Activated CD4-positive, alpha-beta T cell treated with anti-CD3 and anti-CD28 coated beads for 36 hours (primary cell): Measurements from ENCODE around the gene SORCS2. TPM values are rescaled to one million over a fixed set of nuclear protein-coding genes. Genes with fewer than 3 reads are reported as not detected.

Source experiments
- ATAC-seq: fragments of 200-7000 bp; cut with Tn5 transposase; one replicate; pipeline ENCODE4 v1.10.0; 2021; ENCODE audit warnings: mild to moderate bottlenecking, moderate library complexity
- CTCF ChIA-PET: fragments of 350-600 bp; sonication (Branson Sonifier 250); formaldehyde crosslinking; loops from one replicate; lab custom pipeline; 2021; ENCODE audit warnings: antibody characterized with exemption; lab: Charles Lee
- POLR2A ChIA-PET: fragments of 350-600 bp; sonication (Branson Sonifier 250); formaldehyde crosslinking; loops from one replicate; lab custom pipeline; 2021; ENCODE audit warnings: antibody characterized with exemption, inconsistent platforms; lab: Charles Lee
- DNase-seq: peaks from one replicate; pipeline ENCODE4 v3.0.0-alpha.2; 2020
- H3K27ac Mint-ChIP-seq: one replicate; pipeline ENCODE4 v1.8.0; 2021; ENCODE audit warnings: mixed read lengths
- H3K27me3 Mint-ChIP-seq: one replicate; pipeline ENCODE4 v1.8.0; 2021; ENCODE audit warnings: mixed read lengths
- H3K36me3 Mint-ChIP-seq: one replicate; pipeline ENCODE4 v1.8.0; 2021; ENCODE audit warnings: low read depth, mixed read lengths
- H3K4me1 Mint-ChIP-seq: one replicate; pipeline ENCODE4 v1.8.0; 2021; ENCODE audit warnings: mixed read lengths
- H3K4me3 Mint-ChIP-seq: one replicate; pipeline ENCODE4 v1.8.0; 2021; ENCODE audit warnings: mild to moderate bottlenecking, moderate library complexity, mixed read lengths
- H3K9me3 Mint-ChIP-seq: one replicate; pipeline ENCODE4 v1.8.0; 2021; ENCODE audit warnings: low read depth, mixed read lengths
- intact Hi-C, 2 experiments: fragments of 100-400 bp; cut with DNase I in 1 of 2; cut with micrococcal nuclease in 1 of 2; formaldehyde crosslinking; loops; one replicate each; pipeline versions ENCODE4 v1.14.2 to v1.15.1; 2022 to 2024; cut with DNase I, micrococcal nuclease
- total RNA-seq, 2 experiments: library from RNA; stranded (reverse); gene quantifications; one replicate each; pipeline ENCODE4 v1.2.3, GENCODE V29; 2021

The SORCS2 gene
- total RNA-seq, 2 experiments from 2014 or later: 0.04 TPM; not detected in 1

- Mint-ChIP-seq H3K4me3 (no peak overlapping the region), H3K36me3 (no peaks in the 10 kb centered on the region), H3K27me3 (no peaks in the 10 kb centered on the region), H3K9me3 (no peaks in the 10 kb centered on the region), H3K27ac (no peak overlapping the region), H3K4me1 (no peaks in the 10 kb centered on the region)
- ATAC-seq (no peak), DNase-seq (peak; percentile 2)
- intact Hi-C loops: no loop called here
- ChIA-PET POLR2A (no interaction called here), CTCF (no interaction called here)
These were observed 235.5 kb downstream of the SORCS2 start for GRCh38 chr4:7427831-7428260.

DNA sequence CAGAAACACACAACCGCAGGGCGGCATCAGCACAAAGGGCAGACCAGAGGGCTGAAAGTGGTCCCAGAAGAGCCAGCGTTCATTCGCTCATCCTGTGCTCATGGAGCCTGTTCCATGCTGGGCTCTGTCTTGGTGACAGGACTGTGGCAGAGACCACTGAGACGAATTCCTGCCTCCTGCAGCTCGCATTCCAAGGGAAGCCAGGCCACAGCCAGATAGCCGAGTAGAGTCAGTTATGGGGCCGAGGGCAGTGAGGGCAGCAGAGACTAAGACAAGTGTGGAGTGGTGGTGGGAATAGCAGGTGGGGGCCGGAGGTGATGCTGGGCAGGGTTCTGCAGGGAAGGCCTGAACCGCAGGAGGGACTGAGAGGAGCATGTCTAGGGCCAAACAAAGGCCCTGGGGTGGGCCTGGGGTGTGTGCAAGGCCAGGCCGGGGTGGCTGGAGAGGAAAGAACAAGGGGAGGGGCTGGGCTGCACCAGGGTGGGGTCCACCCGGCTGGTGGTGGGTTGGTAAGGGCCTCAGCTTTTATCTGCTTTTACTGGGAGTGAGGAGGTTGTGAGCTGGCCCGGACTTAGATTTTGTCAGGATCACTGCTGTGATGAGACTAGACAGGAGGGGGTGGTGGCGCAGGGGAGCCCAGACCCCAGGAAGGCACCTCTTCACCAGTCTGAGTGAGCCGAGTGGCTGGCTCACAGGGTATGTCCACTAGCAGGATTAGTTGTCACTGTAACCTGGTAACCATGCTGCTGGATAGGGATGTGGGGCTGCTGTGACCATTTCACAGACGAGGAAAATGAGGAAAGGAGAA is 236.1 kb downstream of the SORCS2 start:
- intact Hi-C loops: no loop called here
- Mint-ChIP-seq H3K36me3 (no peaks in the 10 kb centered on the region), H3K27me3 (no peaks in the 10 kb centered on the region)

DNA sequence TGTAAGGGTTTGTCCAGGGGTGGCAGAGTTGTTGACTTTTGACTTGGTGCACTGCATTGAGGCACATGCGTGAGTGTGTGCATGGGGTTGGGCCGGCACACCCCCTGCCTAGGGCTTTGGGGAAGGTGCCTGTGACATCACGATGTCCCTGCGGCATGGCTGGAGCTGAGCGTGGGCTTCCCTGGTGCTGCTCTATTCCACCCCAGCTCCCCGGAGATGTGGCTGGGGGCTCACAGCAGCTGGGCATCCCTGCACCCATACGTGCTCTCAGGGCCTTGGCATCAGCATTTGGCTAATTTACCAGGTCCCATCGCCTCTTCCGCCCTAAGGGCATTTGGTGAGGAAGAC is 236.7 kb downstream of the SORCS2 start:
- CTCF ChIA-PET: no interaction called here
- no peak overlapping the region for H3K27ac Mint-ChIP-seq
- no peak overlapping the region for H3K4me3 Mint-ChIP-seq
- no peaks in the 10 kb centered on the region for H3K27me3 Mint-ChIP-seq
- H3K4me1 Mint-ChIP-seq: no peaks in the 10 kb centered on the region
- intact Hi-C loops: no loop called here
- POLR2A ChIA-PET: no interaction called here
- ATAC-seq (no peak), DNase-seq (no peak)
- no peaks in the 10 kb centered on the region for H3K9me3 Mint-ChIP-seq
- H3K36me3 Mint-ChIP-seq: no peaks in the 10 kb centered on the region

More for the DNA sequence above, 236.1 kb downstream of the SORCS2 start:
- ChIA-PET POLR2A (no interaction called here), CTCF (no interaction called here)
- H3K9me3 Mint-ChIP-seq: no peaks in the 10 kb centered on the region
- H3K27ac Mint-ChIP-seq: no peak overlapping the region
- no peak overlapping the region for H3K4me3 Mint-ChIP-seq
- no peak for ATAC-seq
- H3K4me1 Mint-ChIP-seq: no peaks in the 10 kb centered on the region
- DNase-seq: peak; percentile 2

- ChIA-PET POLR2A (no interaction called here), CTCF (no interaction called here)
- Mint-ChIP-seq H3K36me3 (no peaks in the 10 kb centered on the region), H3K27me3 (no peaks in the 10 kb centered on the region), H3K4me1 (no peaks in the 10 kb centered on the region), H3K9me3 (no peaks in the 10 kb centered on the region), H3K4me3 (no peak overlapping the region), H3K27ac (no peak overlapping the region)
- intact Hi-C loops: no loop called here
- no peak for ATAC-seq
- peak; percentile 2 for DNase-seq
These were observed 237.3 kb downstream of the SORCS2 start for GRCh38 chr4:7429601-7430078.

DNA sequence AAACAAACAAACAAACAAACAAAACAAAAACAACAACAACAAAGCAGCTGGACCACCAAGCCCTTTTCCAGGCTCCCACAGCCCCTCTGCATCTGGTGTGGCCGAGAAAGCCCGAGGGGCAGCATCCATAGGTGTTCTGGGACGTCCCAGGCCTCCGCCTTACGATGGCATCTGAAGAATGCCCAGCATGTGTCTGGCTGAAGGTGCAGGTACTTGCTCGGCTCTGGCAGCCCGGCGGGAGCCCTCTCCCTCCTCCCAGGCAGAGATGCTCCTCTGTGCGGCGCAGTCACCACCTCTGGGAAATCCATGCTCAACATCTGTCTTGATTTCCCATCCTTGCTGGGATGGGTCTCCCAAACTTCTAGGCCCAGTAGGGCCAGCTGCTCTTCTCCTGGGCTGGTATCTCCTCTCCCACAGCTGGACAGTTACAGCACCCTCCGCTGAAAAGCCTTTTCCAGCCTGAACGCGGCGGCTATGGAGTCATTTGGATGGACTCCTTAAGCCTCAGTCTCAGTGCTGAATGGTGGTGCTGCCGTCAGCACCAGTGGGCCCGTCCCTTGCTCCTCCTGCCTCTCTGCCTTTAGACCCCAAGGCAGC is 238.1 kb downstream of the SORCS2 start:
- no peaks in the 10 kb centered on the region for H3K4me1 Mint-ChIP-seq
- intact Hi-C loops: no loop called here
- POLR2A ChIA-PET: no interaction called here
- H3K36me3 Mint-ChIP-seq: no peaks in the 10 kb centered on the region
- no peak overlapping the region for H3K4me3 Mint-ChIP-seq
- ATAC-seq (no peak), DNase-seq (peak; percentile 1)
- CTCF ChIA-PET: interaction anchor here (0.6 kb wide), 1 partner anchor 97 kb away, joined by 3 read pairs; no protein-coding TSS in a partner anchor
- H3K9me3 Mint-ChIP-seq: no peaks in the 10 kb centered on the region
- no peaks in the 10 kb centered on the region for H3K27me3 Mint-ChIP-seq
- no peak overlapping the region for H3K27ac Mint-ChIP-seq

DNA sequence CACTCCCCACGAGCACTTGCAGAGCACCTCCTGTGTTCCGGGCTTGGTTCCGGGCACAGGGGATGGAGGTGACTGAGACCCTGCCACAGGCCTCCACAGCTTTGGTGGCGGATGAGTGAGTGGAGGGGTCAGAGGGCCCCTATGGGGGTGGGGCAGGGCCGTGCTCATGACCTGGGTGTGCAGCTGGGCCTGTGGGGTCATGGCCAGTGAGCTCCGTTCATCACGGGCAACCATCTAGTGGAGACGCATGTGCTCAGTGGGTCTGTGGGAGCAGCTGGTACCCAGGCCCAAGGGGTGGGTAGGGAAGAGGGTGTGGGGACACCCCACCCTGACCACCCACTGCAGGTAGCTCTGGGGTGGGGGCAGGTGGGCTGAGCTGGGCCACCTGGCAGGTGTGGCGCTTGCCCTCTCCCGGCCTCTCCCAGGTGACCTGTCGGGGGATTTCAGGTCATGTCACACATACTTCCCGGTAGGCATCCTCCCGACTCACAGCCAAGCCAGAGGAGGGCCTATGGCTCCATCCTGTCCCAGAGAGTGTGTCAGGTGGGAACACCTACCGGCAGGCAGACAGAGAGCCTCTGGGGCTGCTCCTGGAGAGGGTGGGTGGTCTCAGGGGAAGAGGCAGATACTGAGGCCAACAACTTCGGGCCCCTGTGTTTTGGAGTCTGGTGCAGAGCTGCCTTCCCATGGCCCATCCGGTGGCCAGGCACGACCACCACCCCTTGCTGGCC is 238.8 kb downstream of the SORCS2 start:
- no peaks in the 10 kb centered on the region for H3K9me3 Mint-ChIP-seq
- ChIA-PET POLR2A (no interaction called here), CTCF (interaction anchor here (0.6 kb wide), 1 partner anchor 96 kb away, joined by 3 read pairs; no protein-coding TSS in a partner anchor)
- no peaks in the 10 kb centered on the region for H3K4me1 Mint-ChIP-seq
- H3K4me3 Mint-ChIP-seq: no peak overlapping the region
- no peaks in the 10 kb centered on the region for H3K36me3 Mint-ChIP-seq
- H3K27ac Mint-ChIP-seq: no peak overlapping the region
- no peaks in the 10 kb centered on the region for H3K27me3 Mint-ChIP-seq
- no peak for ATAC-seq
- intact Hi-C loops: no loop called here
- DNase-seq: peak; percentile 3

- ChIA-PET CTCF (no interaction called here), POLR2A (no interaction called here)
- ATAC-seq (no peak), DNase-seq (no peak)
- intact Hi-C loops: no loop called here
- H3K4me1 Mint-ChIP-seq: no peaks in the 10 kb centered on the region
- H3K36me3 Mint-ChIP-seq: no peaks in the 10 kb centered on the region
- no peaks in the 10 kb centered on the region for H3K9me3 Mint-ChIP-seq
- H3K27ac Mint-ChIP-seq: no peak overlapping the region
- no peak overlapping the region for H3K4me3 Mint-ChIP-seq
- no peaks in the 10 kb centered on the region for H3K27me3 Mint-ChIP-seq
These were observed 239.6 kb downstream of the SORCS2 start for GRCh38 chr4:7431696-7432530.

- ChIA-PET POLR2A (no interaction called here), CTCF (no interaction called here)
- H3K4me1 Mint-ChIP-seq: no peaks in the 10 kb centered on the region
- H3K27me3 Mint-ChIP-seq: peaks cover 1% of the 10 kb centered on the region
- no peaks in the 10 kb centered on the region for H3K36me3 Mint-ChIP-seq
- no peak for ATAC-seq
- H3K4me3 Mint-ChIP-seq: no peak overlapping the region
- no peaks in the 10 kb centered on the region for H3K9me3 Mint-ChIP-seq
- intact Hi-C loops: no loop called here
- no peak overlapping the region for H3K27ac Mint-ChIP-seq
- no peak for DNase-seq
These were observed 240.4 kb downstream of the SORCS2 start for GRCh38 chr4:7432531-7433375.

DNA sequence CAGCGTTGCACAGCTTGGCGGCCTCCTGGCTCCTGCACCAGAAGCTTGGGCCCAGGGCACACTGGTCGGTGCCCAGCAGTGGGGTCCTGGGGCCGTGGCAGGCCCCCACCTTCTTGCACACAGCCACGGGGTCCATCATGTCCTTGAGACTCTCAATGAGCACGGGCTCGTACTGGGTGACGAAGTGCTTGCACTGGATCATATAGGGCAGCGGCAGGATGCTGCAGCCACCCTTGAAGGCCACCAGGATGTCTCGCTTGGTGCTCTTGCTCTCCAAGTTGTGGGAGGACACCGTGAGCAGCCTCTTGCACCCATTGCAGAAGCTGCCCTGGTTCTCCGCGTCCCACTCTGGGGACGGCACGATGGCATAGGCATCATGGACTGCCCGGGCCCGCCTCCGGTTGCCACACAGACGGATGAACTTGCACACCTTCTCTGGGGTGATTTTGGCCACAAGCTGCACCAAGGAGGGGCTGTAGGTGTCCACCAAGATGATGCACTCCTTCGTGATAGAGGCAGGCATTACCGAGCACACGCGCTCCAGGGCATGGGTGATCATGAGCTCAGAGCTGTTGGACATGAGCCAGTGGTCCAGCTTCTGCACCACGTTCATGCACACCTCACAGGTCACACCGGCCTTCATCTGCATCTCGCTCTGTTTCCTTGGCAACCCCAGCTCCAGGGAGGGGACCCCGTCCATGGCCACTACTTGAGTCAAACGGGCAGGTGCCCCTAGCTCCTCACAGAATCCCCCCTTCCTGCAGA is 241.2 kb downstream of the SORCS2 start:
- intact Hi-C loops: no loop called here
- H3K4me1 Mint-ChIP-seq: no peaks in the 10 kb centered on the region
- no peak for ATAC-seq
- H3K9me3 Mint-ChIP-seq: no peaks in the 10 kb centered on the region
- ChIA-PET POLR2A (no interaction called here), CTCF (no interaction called here)
- DNase-seq: no peak
- no peak overlapping the region for H3K27ac Mint-ChIP-seq
- H3K4me3 Mint-ChIP-seq: no peak overlapping the region
- peaks cover 2% of the 10 kb centered on the region for H3K27me3 Mint-ChIP-seq
- H3K36me3 Mint-ChIP-seq: no peaks in the 10 kb centered on the region

GRCh38 chr4:7434141-7434765 is 241.9 kb downstream of the SORCS2 start:
- intact Hi-C loops: no loop called here
- Mint-ChIP-seq H3K9me3 (no peaks in the 10 kb centered on the region), H3K27ac (no peak overlapping the region), H3K27me3 (peaks cover 2% of the 10 kb centered on the region), H3K4me3 (no peak overlapping the region), H3K4me1 (no peaks in the 10 kb centered on the region), H3K36me3 (no peaks in the 10 kb centered on the region)
- DNase-seq (no peak), ATAC-seq (no peak)
- ChIA-PET POLR2A (no interaction called here), CTCF (no interaction called here)
